DOHH2 (cell line): ENCODE results near the gene VPS72.

Source experiments
- EZH2phosphoT487 ChIP-seq: fragments of 200-600 bp; sonication (generic); IDR thresholded peaks from 2 replicates; pipeline ENCODE4 v1.6.1; 2017; ENCODE audit warnings: borderline replicate concordance, mild to moderate bottlenecking, antibody characterized with exemption, low read length, moderate library complexity, mixed read lengths
- TF ChIP-seq, protein P1 (sequence below): fragments of 200-600 bp; sonication (generic); IDR thresholded peaks from one replicate; pipeline ENCODE4 v1.5.1; 2014; ENCODE audit warnings: antibody characterized with exemption, mild to moderate bottlenecking, low read depth, low read length; ENCODE audit not compliant: poor library complexity, severe bottlenecking

DNA sequence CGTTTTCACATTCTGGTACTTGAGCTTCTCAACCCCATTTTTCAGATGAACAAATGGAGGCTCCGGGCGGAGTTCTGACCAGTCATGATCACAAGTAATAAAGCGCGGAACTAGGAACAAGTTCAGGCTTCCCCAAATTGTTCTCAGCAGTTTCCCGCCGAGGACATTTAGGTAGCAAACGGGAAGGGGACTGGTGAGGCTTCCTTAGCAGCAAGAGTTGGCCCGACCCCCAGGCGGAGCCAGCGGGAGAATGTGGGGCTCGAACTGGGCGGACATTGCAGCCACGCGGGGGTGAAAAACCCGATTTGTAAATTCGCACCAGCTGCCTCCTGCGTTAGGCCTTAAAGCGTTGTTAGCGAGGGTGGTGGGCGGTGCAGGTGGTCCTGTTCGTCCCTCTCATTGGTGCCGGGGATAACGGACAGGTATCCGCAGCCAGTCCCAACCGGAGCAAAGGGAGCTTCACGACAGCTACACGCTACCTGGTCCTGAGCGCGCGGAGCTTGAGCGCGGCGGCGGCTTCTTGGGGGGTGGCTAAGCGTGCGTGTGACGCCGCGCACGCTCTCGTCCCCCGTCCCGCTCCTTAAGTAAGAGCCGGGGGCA lies 58.9 kb downstream of the VPS72 start:
- TF ChIP-seq, protein P1, sequence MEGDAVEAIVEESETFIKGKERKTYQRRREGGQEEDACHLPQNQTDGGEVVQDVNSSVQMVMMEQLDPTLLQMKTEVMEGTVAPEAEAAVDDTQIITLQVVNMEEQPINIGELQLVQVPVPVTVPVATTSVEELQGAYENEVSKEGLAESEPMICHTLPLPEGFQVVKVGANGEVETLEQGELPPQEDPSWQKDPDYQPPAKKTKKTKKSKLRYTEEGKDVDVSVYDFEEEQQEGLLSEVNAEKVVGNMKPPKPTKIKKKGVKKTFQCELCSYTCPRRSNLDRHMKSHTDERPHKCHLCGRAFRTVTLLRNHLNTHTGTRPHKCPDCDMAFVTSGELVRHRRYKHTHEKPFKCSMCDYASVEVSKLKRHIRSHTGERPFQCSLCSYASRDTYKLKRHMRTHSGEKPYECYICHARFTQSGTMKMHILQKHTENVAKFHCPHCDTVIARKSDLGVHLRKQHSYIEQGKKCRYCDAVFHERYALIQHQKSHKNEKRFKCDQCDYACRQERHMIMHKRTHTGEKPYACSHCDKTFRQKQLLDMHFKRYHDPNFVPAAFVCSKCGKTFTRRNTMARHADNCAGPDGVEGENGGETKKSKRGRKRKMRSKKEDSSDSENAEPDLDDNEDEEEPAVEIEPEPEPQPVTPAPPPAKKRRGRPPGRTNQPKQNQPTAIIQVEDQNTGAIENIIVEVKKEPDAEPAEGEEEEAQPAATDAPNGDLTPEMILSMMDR: no peak
- TF ChIP-seq EZH2phosphoT487: no peak
